Embryonic facial prominence (tissue), 1 donor: ENCODE measurements around the gene SPDYE5.
"Not testable (repeated sequence)": the region's sequence is repeated elsewhere in the genome, so short reads cannot be mapped to it uniquely, and the experiment has no call there.

Experiments
- DNase-seq: peaks from one replicate; pipeline ENCODE4 v3.0.0-alpha.2; 2016; ENCODE audit errors: extremely low spot score

Gene SPDYE5, protein sequence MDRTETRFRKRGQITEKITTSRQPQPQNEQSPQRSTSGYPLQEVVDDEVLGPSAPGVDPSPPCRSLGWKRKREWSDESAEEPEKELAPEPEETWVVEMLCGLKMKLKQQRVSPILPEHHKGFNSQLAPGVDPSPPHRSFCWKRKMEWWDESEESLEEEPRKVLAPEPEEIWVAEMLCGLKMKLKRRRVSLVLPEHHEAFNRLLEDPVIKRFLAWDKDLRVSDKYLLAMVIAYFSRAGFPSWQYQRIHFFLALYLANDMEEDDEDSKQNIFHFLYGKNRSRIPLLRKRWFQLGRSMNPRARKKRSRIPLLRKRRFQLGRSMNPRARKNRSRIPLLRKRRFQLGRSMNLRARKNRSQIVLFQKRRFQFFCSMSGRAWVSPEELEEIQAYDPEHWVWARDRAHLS

DNA sequence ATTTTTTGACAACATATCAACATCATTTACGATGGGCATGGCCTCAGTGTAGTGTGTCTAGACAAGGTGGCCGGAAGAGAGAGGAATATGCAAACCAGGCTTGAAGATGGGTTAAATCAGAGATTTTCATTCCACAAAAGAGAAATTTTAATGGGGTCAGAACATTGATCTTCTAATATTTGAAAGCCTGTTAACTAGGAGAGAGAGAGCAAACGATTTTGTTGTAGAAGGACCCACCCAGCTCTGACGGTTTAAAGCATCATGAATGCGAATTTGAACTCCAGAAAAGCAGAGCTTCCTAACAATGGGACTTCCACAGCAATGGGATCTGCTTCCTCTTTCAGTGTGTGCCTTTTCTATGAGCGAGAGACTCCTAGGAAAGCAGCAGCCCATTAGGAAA, at the start of gene SPDYE5:
Gene SPDYE5, plus strand, starts transcription at position 301 of the 400 bp plus-strand sequence. CDS start 1,728 bp downstream, outside the sequence.
- not testable (repeated sequence) for DNase-seq

DNA sequence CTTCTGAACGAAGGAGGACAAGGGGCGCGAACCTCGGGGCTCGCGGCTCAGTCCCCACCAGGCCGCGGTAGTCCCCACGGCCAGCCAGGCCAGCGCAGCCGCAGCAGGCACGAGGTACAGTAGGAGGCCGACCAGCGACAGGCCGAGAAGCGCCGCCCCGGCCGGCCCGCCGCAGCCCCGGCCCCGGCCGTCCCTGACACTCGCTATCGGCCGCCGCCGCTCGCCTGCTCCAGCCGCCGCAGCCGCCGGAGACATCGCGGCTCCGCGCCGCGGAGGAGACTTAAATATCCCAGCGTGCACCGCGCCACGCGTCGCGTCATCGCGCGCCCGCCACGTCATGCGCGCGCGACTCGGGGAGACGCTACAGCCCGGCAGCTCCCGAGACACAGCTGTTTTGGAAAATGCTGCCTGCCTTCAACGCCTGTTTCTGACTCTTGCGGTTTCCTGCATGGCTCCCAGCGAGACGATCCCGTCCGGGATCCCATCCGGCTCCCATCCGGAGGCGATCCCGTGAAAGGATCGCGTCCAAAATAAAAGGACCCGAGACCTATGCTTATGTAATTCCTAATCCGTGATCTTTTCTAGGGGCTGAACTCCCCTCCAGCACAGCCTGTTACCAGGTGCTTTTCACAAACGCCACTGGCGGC, 49.5 kb upstream of the SPDYE5 start:
- DNase-seq, result not testable (repeated sequence)

DNA sequence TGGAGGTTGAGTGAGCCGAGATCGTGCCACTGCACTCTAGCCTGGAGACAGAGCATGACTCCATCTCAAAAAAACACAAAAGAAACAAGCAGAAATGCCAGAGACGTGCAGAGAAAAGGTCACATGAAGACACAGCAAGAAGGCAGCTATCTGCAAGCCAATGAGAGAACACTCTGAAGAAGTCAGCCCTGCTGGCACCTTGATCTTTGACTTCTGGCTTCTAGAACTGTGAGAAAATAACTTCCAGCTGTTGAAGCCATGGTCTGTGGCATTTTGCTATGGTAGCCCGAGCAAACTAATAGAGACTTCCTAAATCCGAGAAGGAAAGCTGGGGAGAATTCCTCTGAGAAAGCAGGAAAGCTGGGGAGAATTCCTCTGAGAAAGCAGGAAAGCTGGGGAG, 42.2 kb upstream of the SPDYE5 start:
- not testable (repeated sequence) for DNase-seq

DNA sequence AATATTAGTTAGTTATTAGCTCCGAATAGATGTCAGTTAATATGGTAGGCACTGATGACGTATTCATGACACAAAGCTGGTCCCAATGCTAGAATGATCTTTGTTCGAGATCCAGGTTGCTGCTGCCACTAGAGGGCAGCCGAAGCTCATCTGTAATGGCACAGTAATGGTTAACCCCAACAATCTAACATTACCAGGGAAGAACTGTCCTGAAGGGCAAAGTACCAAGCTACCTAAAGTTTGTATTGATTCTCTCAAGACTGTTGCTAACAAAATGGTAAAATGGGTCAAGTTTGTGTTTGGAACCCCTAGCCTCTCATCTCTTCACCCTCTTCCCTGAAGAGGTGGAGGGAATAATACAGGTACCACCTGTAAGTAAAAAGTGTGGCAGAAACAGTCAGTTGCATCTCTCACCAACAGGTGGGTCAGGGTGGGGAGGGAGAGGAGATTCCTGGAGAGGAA, 39.6 kb upstream of the SPDYE5 start:
- not testable (repeated sequence) for DNase-seq

DNA sequence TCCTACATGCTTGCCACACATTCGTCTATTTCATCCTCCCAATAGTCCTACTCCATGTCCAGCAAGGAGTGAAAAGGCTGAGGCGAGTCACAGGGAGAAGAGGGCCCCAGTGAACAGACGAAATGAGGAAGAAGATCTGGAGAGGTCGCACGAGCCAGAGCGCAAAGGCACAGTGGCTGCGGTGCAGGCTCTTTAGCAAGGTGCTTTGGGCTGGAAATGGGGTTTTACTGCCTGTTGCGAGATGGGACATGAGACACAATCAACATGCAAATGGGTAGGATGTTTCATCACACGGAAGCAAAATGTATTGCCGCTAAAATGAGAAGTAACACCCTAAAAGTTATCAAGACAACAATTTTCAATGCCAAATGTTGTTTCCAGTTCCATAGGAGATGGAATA, 35.7 kb upstream of the SPDYE5 start:
- not testable (repeated sequence) for DNase-seq

DNA sequence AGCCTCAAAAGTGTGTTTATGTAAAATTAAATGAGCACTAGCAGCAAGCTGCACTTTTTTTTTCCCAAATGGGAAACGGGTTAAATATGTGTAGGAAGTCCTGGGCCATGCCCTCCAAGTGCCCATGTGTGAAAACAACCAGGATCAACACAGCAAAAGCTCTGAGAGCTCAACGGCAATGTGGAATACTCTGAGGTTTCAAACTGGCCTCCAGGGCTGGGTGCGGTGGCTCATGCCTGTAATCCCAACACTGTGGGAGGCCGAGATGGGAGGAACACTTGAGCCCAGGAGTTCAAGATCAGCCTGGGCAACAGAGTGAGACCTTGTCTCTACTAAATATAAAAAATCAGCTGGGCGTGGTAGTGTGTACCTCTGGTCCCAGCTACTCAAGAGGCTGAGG, 34.1 kb upstream of the SPDYE5 start:
- DNase-seq, result not testable (repeated sequence)

DNA sequence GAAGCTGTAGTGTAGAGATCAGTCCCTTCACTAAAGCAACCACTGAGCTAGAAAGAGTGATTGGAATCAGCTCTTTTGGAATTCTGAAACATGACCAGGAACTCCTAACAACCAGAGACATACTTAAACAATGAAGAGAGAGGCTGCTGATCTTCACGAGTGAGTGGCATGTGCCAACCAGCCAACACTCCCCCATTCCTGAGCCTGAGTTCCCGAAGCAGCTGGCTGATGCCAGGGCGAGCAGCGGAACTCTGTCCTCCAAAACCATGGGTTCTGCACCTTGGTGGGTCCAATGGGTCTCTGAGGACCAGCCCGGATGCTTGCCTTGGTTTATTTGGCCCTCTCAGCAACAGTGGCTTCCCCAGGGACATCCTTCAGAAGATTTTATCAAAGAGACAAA, 31.6 kb upstream of the SPDYE5 start:
- DNase-seq, result not testable (repeated sequence)

DNA sequence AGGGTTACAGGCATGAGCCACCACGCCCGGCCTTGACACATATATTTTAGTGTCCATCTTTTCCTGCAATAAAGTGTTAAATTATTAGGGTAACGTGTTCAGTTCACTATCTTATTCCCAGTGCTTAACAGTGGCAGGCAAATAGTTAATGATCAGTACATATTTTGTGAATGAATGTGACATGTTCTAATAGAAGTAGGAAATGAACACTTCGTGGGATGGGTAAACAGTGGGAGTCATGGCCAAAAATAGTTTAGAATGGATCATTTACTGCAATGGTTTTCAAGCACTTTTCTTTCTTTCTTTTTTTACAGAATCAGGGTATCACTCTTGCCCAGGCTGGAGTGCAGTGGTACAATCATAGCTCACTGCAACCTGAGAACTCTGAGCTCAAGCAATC, 22.0 kb upstream of the SPDYE5 start:
- DNase-seq, result not testable (repeated sequence)

DNA sequence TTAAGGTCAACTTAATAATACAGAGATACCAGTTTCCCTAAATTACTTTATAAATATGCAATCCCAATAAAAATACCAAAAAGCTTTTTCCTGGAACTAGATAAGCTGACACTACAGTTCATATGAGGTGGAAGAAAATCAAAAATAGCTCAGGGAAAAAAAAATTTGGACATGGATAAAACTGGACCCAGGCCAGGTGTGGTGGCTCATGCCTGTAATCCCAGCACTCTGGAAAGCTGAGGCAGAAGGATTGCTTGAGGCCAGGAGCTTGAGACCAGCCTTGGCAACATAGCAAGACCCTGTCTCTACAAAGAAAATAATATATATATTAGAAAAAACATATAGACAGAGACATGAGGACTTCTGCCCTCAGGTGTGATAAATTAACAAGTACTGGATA, 14.7 kb upstream of the SPDYE5 start:
- not testable (repeated sequence) for DNase-seq

DNA sequence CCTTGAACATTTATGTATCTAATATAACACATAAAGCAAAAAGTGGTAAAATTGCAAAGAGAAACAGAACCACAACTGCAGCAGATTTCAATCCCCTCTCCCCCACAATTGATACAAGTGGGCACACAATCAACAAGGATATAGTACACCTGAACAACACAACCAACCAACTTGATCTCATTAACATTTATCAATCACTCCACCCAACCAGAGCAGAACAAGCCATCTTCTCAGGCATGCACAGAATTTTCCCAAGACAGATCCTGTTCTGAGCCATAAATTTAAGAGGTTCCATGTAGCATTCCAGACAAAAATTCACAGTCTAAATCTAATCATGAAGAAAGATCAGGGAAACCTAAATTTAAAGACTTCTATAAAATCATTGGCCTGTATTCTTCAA, 11.8 kb upstream of the SPDYE5 start:
- DNase-seq, result not testable (repeated sequence)

DNA sequence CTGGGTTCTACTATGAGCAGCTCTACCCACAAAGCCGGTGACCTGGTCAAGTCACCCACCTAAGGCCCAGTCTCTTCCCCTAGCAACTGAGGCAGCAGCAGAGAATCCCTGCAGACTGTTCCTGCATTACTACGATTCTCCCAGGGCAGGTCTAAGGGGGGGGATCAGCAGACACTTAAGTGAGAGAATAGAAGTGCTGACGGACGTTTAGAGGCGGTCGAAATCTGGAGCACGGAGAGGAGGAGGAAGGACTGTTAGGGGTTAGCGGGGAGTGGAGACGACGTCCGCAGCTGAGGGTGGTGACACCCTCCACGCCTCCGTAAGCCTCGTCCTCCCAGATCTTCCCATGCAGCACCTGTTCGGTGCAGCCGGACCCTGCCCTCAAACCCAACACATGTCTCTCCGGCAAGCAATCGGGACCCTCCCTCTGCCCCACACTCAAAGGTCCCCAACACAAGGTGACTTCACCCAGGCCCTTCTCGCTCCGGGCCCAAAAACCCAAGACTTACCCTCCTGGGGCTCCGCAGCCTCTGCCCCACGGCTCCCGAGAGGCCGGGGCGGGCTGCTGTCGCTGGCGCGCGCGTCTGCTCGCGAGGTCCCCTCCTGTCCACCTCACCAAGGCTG, 6.7 kb upstream of the SPDYE5 start:
- not testable (repeated sequence) for DNase-seq

DNA sequence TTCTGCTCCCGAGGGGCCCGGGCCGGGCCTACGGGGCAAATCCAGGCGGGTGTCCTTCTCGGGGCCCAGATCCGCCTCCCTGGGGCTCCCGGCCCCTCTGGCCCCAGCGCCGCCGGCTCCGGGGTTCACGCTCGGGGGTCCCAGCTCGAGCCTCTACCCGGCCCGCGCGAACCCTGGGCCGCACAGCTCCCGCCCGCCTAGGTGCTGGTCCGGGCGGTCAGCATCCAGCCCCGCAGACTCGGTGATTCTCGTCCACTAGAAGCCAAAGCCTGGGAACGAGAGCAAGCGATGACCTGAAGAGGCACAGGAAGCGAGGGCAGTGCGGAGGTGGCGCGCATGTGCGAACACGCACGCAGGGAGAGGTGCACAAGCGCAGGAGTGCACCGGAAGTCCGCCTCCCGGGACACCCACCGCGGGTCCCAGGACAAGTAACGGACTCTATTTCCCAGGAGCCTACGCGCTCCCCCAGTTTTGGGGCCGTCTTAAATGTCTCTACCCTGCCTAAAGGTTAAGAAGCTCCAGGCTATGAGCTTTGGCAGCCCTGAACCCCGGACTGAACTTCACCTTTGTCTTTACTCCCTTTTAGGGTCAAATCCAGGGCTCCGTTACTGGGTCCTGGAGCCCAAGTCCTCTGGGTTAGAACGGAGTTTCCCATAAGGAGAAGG, 6.0 kb upstream of the SPDYE5 start, which contains the start of gene POM121C:
Gene POM121C, minus strand, starts transcription at position 321 of the 665 bp plus-strand sequence. CDS start 44,803 bp downstream, outside the sequence.
- peak; percentile 79 for DNase-seq

DNA sequence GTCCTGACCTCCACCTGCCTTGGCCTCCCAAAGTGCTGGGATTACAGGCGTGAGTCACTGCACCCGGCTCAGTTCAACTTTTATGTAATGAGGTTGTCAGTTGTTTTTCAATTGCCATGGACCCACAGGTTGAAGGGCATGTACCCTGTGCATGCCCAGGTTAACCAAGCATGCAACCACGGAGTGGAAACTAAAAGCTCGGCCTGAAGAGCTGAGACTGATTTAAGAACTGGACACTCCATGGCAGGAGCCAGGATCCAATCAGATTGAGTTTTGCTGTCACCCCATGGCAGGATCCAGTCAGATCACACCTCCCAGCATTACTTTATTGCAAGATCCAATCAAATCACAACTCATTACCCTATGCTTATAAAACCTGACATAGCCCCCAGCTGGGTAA, 16.9 kb downstream of the SPDYE5 start:
- not testable (repeated sequence) for DNase-seq

DNA sequence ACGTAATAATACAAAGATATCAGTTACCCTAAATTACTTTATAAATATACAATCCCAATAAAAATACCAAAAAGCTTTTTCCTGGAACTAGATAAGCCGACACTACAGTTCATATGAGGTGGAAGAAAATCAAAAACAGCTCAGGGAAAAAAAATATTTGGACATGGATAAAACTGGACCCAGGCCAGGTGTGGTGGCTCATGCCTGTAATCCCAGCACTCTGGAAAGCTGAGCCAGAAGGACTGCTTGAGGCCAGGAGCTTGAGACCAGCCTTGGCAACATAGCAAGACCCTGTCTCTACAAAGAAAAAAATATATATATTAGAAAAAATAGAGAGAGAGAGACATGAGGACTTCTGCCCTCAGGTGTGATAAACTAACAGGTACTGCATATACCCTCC, 26.7 kb downstream of the SPDYE5 start:
- DNase-seq, result not testable (repeated sequence)

DNA sequence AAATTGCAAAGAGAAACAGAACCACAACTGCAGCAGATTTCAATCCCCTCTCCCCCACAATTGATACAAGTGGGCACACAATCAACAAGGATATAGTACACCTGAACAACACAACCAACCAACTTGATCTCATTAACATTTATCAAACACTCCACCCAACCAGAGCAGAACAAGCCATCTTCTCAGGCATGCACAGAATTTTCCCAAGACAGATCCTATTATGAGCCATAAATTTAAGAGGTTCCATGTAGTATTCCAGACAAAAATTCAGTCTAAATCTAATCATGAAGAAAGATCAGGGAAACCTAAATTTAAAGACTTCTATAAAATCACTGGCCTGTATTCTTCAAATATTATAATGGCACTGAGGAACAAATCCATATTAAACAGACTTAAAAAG, 29.6 kb downstream of the SPDYE5 start:
- DNase-seq, result not testable (repeated sequence)

DNA sequence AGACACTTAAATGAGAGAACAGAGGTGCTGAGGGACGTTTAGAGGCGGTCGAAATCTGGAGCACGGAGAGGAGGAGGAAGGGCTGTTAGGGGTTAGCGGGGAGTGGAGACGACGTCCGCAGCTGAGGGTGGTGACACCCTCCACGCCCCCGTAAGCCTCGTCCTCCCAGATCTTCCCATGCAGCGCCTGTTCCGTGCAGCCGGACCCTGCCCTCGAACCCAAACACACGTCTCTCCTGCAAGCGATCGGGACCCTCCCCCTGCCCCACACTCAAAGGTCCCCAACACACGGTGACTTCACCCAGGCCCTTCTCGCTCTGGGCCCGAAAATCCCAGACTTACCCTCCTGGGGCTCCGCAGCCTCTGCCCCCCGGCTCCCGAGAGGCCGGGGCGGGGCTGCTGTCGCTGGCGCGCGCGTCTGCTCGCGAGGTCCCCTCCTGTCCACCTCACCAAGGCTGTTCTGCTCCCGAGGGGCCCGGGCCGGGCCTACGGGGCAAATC, 35.2 kb downstream of the SPDYE5 start:
- not testable (repeated sequence) for DNase-seq

DNA sequence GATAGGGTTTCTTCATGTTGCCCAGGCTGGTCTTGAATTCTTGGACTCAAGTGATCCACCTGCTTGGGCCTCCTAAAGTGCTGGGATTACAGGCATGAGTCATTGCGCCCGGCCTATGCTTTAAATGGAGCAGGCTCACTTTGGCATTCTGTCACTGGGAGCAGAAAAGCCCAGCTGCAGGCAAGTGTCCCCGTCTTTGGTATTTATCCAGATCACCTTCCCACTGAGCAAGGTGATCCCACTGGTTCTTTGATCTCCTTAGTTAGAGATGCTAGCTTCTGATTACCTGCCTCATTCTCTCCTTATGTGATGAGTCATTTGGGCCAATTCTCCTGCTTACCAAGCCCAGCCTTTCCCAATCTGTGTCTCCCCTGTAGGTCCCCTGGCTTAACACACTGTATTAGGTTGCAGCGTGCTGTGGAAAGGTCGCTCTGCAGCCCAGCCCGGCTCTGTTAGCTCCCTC, 39.3 kb downstream of the SPDYE5 start:
- DNase-seq, result no peak

DNA sequence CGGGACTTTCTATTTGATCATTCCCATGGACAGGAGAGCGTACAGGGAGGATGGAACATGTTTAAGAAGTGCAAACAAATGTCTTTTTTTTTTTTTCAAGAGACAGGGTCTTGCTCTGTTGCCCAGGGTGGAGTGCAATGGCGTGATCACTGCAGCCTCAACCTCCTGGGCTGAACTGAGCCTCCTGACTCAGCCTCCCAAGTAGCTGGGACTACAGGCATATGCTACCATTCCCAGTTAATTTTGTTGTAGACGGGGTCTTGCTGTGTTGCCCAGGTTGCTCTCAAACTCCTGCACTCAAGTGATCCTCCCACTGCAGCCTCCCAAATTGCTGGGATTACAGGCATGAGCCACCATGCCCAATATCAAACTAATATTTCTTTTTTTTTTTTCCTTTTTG, 40.5 kb downstream of the SPDYE5 start:
- DNase-seq, result no peak

DNA sequence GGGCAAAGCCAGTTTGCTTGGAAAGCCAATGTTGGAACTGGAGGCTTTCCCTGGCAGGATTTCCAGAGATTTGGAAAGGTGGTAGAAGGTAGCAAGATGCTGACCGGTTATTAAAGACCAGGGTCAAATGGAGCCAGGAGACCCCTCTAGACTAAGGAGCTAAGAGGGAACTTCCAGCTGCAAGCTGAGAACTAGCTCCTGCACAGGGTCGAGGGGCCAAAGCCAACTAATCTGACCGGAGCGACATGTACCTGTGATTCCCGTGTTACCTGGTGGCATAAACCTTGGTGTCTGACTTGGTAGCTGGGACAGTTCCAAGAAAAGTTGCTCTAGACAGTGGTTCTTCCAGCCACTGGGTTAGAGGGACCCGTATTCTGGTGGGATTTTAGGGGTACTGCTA, 41.8 kb downstream of the SPDYE5 start:
- no peak for DNase-seq

DNA sequence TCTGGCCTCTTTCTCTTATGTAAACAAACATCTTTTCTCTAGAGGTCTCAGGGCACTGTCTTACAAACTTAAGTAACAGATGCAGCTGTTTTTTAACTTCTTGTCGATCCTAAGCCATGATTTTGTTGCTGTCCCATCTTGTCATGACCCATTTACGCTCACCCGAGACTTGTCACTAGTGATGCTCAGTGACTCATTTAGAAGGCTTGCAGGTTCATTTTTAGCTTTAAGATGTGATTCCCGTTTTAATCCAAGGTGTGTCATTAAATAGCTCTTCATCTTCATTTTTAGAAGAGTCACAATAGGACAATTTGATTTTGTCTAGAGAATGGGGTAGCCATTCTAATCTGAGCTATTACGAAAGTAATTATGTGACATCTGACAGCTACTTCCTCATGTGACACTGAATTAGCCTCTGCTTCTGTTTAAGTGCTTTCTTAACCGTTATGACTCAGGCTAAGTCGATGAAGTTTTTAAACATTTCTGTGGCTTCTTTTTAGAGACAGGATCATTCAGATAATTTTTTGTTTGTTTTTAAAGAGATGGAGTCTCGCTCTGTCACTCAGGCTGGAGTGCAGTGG, 42.7 kb downstream of the SPDYE5 start:
- no peak for DNase-seq

DNA sequence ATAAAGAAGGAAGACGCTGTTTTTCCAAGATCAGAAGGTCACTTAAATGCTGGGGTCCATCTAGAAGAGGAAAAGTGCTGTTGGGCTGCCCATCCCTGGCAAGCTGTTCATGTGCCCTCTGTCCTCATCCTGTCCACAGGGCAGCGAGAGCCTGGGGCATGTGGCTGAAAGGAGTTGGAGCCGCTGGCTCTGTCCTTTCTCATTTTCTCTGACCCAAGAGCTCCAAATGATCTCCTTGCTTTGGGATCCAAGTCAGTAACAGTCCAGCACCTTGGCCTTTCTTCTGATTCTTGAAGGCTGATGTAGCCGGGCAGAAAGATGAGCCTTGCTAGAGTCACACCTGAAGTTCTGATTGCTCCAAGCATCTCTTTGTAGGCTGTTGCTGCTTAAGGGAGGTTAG, 44.4 kb downstream of the SPDYE5 start:
- no peak for DNase-seq
